A673 (cell line): ENCODE measurements around the gene LCE3C. TPM values are rescaled to one million over a fixed set of nuclear protein-coding genes. Genes with fewer than 3 reads are reported as not detected.
"Not testable (repeated sequence)": the region's sequence is repeated elsewhere in the genome, so short reads cannot be mapped to it uniquely, and the experiment has no call there.

ENCODE experiments used
- BruUV-seq: library from RNA; stranded (reverse); fragments of 400-500 nt; replicated peaks from 2 replicates; lab custom pipeline; 2021; lab: Mats Ljungman, UMichigan
- CTCF ChIA-PET: fragments of 300-600 bp; sonication (Branson Sonifier 250); formaldehyde crosslinking; loops from one replicate; lab custom pipeline; 2022; ENCODE audit warnings: antibody characterized with exemption; lab: Charles Lee
- POLR2A ChIA-PET: fragments of 300-600 bp; sonication (Branson Sonifier 250); formaldehyde crosslinking; loops from one replicate; lab custom pipeline; 2022; ENCODE audit warnings: antibody characterized with exemption; ENCODE audit not compliant: low non-redundant PET; lab: Charles Lee
- DNase-seq: peaks from one replicate; pipeline ENCODE4 v3.0.0-alpha.2; 2015; ENCODE audit warnings: low spot score
- H3K27ac ChIP-seq: fragments of 200-600 bp; sonication (generic); 2 replicates; pipeline ENCODE4 v1.5.1; 2016; ENCODE audit warnings: mixed run types, low read depth, mild to moderate bottlenecking, mixed read lengths, antibody characterized with exemption, low read length; ENCODE audit not compliant: poor library complexity, severe bottlenecking
- H3K27me3 ChIP-seq: fragments of 200-600 bp; sonication (generic); replicated peaks from 2 replicates; pipeline ENCODE4 v1.6.1; 2017; ENCODE audit warnings: mixed run types, low read depth, mild to moderate bottlenecking, mixed read lengths, antibody characterized with exemption, low read length; ENCODE audit not compliant: insufficient read depth, poor library complexity
- H3K36me3 ChIP-seq: fragments of 200-600 bp; sonication (generic); 2 replicates; pipeline ENCODE4 v1.6.1; 2016; ENCODE audit warnings: mixed run types, mild to moderate bottlenecking, mixed read lengths, antibody characterized with exemption, low read length; ENCODE audit not compliant: insufficient read depth, poor library complexity, severe bottlenecking
- H3K4me1 ChIP-seq: fragments of 200-600 bp; sonication (generic); 2 replicates; pipeline ENCODE4 v1.6.1; 2017; ENCODE audit warnings: mixed run types, mild to moderate bottlenecking, mixed read lengths, antibody characterized with exemption, low read length; ENCODE audit not compliant: insufficient read depth, poor library complexity, severe bottlenecking
- H3K4me3 ChIP-seq: fragments of 200-600 bp; sonication (generic); 2 replicates; pipeline ENCODE4 v1.5.1; 2016; ENCODE audit warnings: low read depth, mixed run types, mild to moderate bottlenecking, mixed read lengths, low read length; ENCODE audit not compliant: poor library complexity, severe bottlenecking
- H3K9me3 ChIP-seq: fragments of 200-600 bp; sonication (generic); 2 replicates; pipeline ENCODE4 v1.6.1; 2016; ENCODE audit warnings: mixed run types, low read depth, mild to moderate bottlenecking, mixed read lengths, antibody characterized with exemption, low read length; ENCODE audit not compliant: poor library complexity, severe bottlenecking
- EZH2 ChIP-seq: fragments of 200-600 bp; sonication (generic); IDR thresholded peaks from 2 replicates; pipeline ENCODE4 v1.6.1; 2017; ENCODE audit warnings: borderline replicate concordance, low read depth, mild to moderate bottlenecking, mixed read lengths, antibody characterized with exemption, low read length; ENCODE audit not compliant: poor library complexity, severe bottlenecking
- intact Hi-C: fragments of 100-400 bp; cut with micrococcal nuclease; formaldehyde crosslinking; loops from one replicate; pipeline ENCODE4 v1.10.0; 2022; ENCODE audit not compliant: unreplicated experiment
- total RNA-seq: library from RNA; stranded (reverse); gene quantifications from 2 replicates; pipeline ENCODE4 v1.2.3, GENCODE V29; 2021
- TF ChIP-seq, protein P1 (sequence below): fragments of 300-800, 200-600 bp; sonication (generic); conservative IDR thresholded peaks from 2 replicates; pipeline ENCODE4 v1.5.1; 2017; ENCODE audit warnings: low read depth, mild to moderate bottlenecking, antibody characterized with exemption, low read length, moderate library complexity, mixed read lengths

The LCE3C gene
- total RNA-seq, 1 experiment from 2014 or later = not detected

DNA sequence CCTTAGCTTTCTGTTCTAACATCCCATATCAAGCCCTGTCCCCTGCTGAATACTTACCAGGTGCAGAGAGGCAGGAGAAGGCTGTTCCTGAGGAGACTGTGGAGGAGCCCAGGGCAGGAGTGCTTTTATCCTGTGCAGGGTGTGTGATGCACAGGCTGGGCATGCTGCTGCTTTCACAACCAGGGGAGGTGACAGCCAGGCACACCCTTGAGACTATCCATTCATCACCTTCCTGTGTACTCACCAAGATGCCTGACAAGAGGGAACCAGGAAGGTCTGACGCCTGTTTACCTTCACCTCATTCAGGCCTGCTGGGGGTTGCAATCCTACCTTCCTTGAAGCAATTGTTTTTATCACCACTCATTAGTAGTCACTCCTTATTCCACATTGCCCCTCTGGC lies 33.4 kb upstream of the LCE3C start, which contains the start of gene LCE3E:
LCE3E (minus strand) TSS at position 100 of the 400 bp plus-strand sequence. CDS start 572 bp downstream, outside the sequence.
- intact Hi-C loops = no loop called here
- DNase-seq = no peak
- TF ChIP-seq, protein P1, sequence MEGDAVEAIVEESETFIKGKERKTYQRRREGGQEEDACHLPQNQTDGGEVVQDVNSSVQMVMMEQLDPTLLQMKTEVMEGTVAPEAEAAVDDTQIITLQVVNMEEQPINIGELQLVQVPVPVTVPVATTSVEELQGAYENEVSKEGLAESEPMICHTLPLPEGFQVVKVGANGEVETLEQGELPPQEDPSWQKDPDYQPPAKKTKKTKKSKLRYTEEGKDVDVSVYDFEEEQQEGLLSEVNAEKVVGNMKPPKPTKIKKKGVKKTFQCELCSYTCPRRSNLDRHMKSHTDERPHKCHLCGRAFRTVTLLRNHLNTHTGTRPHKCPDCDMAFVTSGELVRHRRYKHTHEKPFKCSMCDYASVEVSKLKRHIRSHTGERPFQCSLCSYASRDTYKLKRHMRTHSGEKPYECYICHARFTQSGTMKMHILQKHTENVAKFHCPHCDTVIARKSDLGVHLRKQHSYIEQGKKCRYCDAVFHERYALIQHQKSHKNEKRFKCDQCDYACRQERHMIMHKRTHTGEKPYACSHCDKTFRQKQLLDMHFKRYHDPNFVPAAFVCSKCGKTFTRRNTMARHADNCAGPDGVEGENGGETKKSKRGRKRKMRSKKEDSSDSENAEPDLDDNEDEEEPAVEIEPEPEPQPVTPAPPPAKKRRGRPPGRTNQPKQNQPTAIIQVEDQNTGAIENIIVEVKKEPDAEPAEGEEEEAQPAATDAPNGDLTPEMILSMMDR = no peak
- no peak for TF ChIP-seq EZH2
- H3K36me3 ChIP-seq = no peaks in the 10 kb centered on the region
- H3K4me1 ChIP-seq = no peaks in the 10 kb centered on the region
- ChIA-PET POLR2A (no interaction called here), CTCF (no interaction called here)
- H3K27ac ChIP-seq = no peak within 1 kb of the TSS
- no peaks in the 10 kb centered on the region for H3K27me3 ChIP-seq
- H3K9me3 ChIP-seq = peaks cover 4% of the 10 kb centered on the region
- BruUV-seq = no TSS peak
- no peak within 1 kb of the TSS for H3K4me3 ChIP-seq

DNA sequence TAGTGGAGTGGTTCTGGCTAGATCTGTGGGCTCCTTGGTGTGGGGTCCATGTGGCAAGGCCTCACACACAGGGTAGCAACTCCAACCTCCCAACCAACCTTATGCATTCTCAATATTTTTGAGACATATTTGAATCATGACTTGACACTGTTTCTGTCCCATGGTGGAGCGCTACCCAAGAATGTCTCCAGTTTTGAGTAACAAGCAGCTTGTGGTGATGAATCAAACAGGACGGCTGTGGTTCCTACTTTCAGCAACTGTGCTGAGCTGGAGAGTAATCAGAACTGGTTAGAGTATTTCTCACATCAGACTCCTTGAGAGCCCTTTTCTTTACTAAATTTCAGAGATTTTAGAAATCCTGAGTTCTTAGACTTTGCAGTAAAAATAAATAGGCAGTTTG lies 22.9 kb upstream of the LCE3C start:
- peaks cover 17% of the 10 kb centered on the region for H3K27me3 ChIP-seq
- no peaks in the 10 kb centered on the region for H3K9me3 ChIP-seq
- POLR2A ChIA-PET = no interaction called here
- no peak overlapping the region for H3K4me3 ChIP-seq
- TF ChIP-seq, protein P1 = no peak
- no peak for TF ChIP-seq EZH2
- no peaks in the 10 kb centered on the region for H3K4me1 ChIP-seq
- intact Hi-C loops = no loop called here
- CTCF ChIA-PET = no interaction called here
- H3K27ac ChIP-seq = no peak overlapping the region
- no peak for DNase-seq
- H3K36me3 ChIP-seq = no peaks in the 10 kb centered on the region
- BruUV-seq = no TSS peak

DNA sequence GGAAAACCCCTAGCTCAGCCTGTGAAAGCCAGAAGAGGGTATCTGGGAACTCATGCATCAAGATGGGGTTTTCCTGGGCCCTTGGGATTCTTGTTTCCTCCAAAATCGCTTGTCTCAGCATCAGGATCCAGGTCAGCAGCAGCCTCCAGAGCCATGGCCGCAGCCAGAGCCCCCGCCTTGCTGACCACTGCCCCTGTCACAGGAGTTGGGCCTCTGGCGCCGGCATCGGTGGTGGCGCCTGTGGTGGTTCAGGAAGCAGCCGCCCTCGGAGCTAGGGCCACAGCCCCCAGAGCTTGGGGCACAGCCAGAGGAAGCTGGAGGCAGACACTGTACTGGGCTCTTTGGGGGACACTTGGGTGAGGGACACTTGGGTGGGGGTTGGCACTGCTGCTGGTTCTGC lies 20.5 kb upstream of the LCE3C start:
- H3K4me1 ChIP-seq, POLR2A ChIA-PET, H3K27ac ChIP-seq, DNase-seq, CTCF ChIA-PET, H3K9me3 ChIP-seq, H3K4me3 ChIP-seq, BruUV-seq, H3K36me3 ChIP-seq, intact Hi-C loops: not testable (repeated sequence)
- H3K27me3 ChIP-seq = peaks cover 23% of the 10 kb centered on the region

DNA sequence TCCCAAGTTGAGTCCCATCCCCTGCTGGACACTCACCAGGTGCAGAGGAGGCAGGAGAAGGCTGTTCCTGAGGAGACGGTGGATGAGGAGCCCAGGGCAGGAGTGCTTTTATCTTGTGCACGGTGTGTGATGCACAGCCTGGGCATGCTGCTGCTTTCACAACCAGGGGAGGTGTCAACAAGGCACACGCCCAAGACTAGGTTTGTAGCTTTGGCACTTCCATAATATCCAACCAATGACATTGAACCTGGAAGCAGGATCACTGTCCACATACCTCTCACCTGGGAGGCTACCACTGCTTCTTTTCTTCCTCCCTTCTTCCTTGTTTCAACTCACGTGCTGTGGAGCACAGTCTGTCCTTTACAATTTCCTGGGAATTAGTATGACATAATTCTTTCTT lies 19.6 kb upstream of the LCE3C start, which contains the start of gene LCE3D:
LCE3D (minus strand) TSS at position 84 of the 400 bp plus-strand sequence. CDS start 580 bp downstream, outside the sequence.
- H3K4me1 ChIP-seq = no peaks in the 10 kb centered on the region
- CTCF ChIA-PET = no interaction called here
- DNase-seq = no peak
- intact Hi-C loops = no loop called here
- BruUV-seq = no TSS peak
- H3K36me3 ChIP-seq = no peaks in the 10 kb centered on the region
- TF ChIP-seq, protein P1 = no peak
- no peak for TF ChIP-seq EZH2
- POLR2A ChIA-PET = no interaction called here
- H3K4me3 ChIP-seq = no peak within 1 kb of the TSS
- no peak within 1 kb of the TSS for H3K27ac ChIP-seq
- no peaks in the 10 kb centered on the region for H3K9me3 ChIP-seq
- peaks cover 23% of the 10 kb centered on the region for H3K27me3 ChIP-seq
